ENCODE measurements around the gene HSD17B12. TPM values are rescaled to one million over a fixed set of nuclear protein-coding genes. Genes with fewer than 3 reads are reported as not detected.

Gene HSD17B12
- polyA plus RNA-seq, 4 donors = 20.5 to 89.4 (median 45.9) TPM

- Histone ChIP-seq H3K27ac (ENCODE audit: low read depth in 1 of 3, low read length in 2 of 3) (no peak overlapping the region), H3K9me3 (ENCODE audit: control insufficient read depth in 2 of 2, insufficient read depth in 1 of 2, low read depth in 1 of 2, low read length in 1 of 2) (no peaks in the 10 kb centered on the region), H3K4me1 (ENCODE audit: control insufficient read depth in 3 of 3, insufficient read depth in 2 of 3, low read depth in 1 of 3, low read length in 2 of 3) (no peaks in the 10 kb centered on the region), H3K4me3 (ENCODE audit: low read depth in 1 of 3, low read length in 3 of 3) (no peak overlapping the region), H3K36me3 (ENCODE audit: control insufficient read depth in 3 of 3, insufficient read depth in 2 of 3, low read depth in 1 of 3, low read length in 3 of 3) (peaks cover 0 to 11% (median 2%) of the 10 kb centered on the region in 3 donors), H3K27me3 (ENCODE audit: control insufficient read depth in 3 of 3, insufficient read depth in 3 of 3, low read length in 3 of 3) (no peaks in the 10 kb centered on the region)
- no peak for DNase-seq
- WGBS, 3 donors = 91 to 96% (median 96%) methylated on average over 3 of the region's 3 CpGs
- no peak for FAIRE-seq
These were observed 165.3 kb downstream of the HSD17B12 start for GRCh38 chr11:43845816-43846215.

- Histone ChIP-seq H3K4me1 (ENCODE audit: control insufficient read depth in 3 of 3, insufficient read depth in 2 of 3, low read depth in 1 of 3, low read length in 2 of 3) (no peaks in the 10 kb centered on the region), H3K27me3 (ENCODE audit: control insufficient read depth in 3 of 3, insufficient read depth in 3 of 3, low read length in 3 of 3) (no peaks in the 10 kb centered on the region), H3K36me3 (ENCODE audit: control insufficient read depth in 3 of 3, insufficient read depth in 2 of 3, low read depth in 1 of 3, low read length in 3 of 3) (peaks cover 0 to 10% (median 1%) of the 10 kb centered on the region in 3 donors), H3K27ac (ENCODE audit: low read depth in 1 of 3, low read length in 2 of 3) (no peak overlapping the region), H3K9me3 (ENCODE audit: control insufficient read depth in 2 of 2, insufficient read depth in 1 of 2, low read depth in 1 of 2, low read length in 1 of 2) (no peaks in the 10 kb centered on the region), H3K4me3 (ENCODE audit: low read depth in 1 of 3, low read length in 3 of 3) (no peak overlapping the region)
- DNase-seq (peak; percentile 56 to 66), FAIRE-seq (no peak)
- 34 to 57% (median 43%) methylated on average over 4 of the region's 4 CpGs for WGBS, 3 donors
These were observed 171.6 kb downstream of the HSD17B12 start for GRCh38 chr11:43852057-43852636.

GRCh38 chr11:43853781-43854180 lies 173.2 kb downstream of the HSD17B12 start:
- DNase-seq (no peak), FAIRE-seq (no peak)
- no peak overlapping the region for H3K4me3 ChIP-seq (ENCODE audit: low read depth in 1 of 3, low read length in 3 of 3)
- H3K36me3 ChIP-seq (ENCODE audit: control insufficient read depth in 3 of 3, insufficient read depth in 2 of 3, low read depth in 1 of 3, low read length in 3 of 3) = peaks cover 0 to 8% (median 1%) of the 10 kb centered on the region in 3 donors
- no peaks in the 10 kb centered on the region for H3K27me3 ChIP-seq (ENCODE audit: control insufficient read depth in 3 of 3, insufficient read depth in 3 of 3, low read length in 3 of 3)
- no peaks in the 10 kb centered on the region for H3K4me1 ChIP-seq (ENCODE audit: control insufficient read depth in 3 of 3, insufficient read depth in 2 of 3, low read depth in 1 of 3, low read length in 2 of 3)
- no peaks in the 10 kb centered on the region for H3K9me3 ChIP-seq (ENCODE audit: control insufficient read depth in 2 of 2, insufficient read depth in 1 of 2, low read depth in 1 of 2, low read length in 1 of 2)
- H3K27ac ChIP-seq (ENCODE audit: low read depth in 1 of 3, low read length in 2 of 3) = no peak overlapping the region

- no peaks in the 10 kb centered on the region for H3K4me1 ChIP-seq (ENCODE audit: control insufficient read depth in 3 of 3, insufficient read depth in 2 of 3, low read depth in 1 of 3, low read length in 2 of 3)
- H3K4me3 ChIP-seq (ENCODE audit: low read depth in 1 of 3, low read length in 3 of 3) = no peak overlapping the region
- WGBS, 3 donors = 91 to 98% (median 95%) methylated on average over 3 of the region's 3 CpGs
- DNase-seq (no peak), FAIRE-seq (no peak)
- peaks cover 0 to 3% of the 10 kb centered on the region in 2 donors for H3K9me3 ChIP-seq (ENCODE audit: control insufficient read depth in 2 of 2, insufficient read depth in 1 of 2, low read depth in 1 of 2, low read length in 1 of 2)
- peaks cover 0 to 8% (median 1%) of the 10 kb centered on the region in 3 donors for H3K36me3 ChIP-seq (ENCODE audit: control insufficient read depth in 3 of 3, insufficient read depth in 2 of 3, low read depth in 1 of 3, low read length in 3 of 3)
- no peak overlapping the region for H3K27ac ChIP-seq (ENCODE audit: low read depth in 1 of 3, low read length in 2 of 3)
- H3K27me3 ChIP-seq (ENCODE audit: control insufficient read depth in 3 of 3, insufficient read depth in 3 of 3, low read length in 3 of 3) = no peaks in the 10 kb centered on the region
These were observed 176.5 kb downstream of the HSD17B12 start for GRCh38 chr11:43856993-43857392.

- no peaks in the 10 kb centered on the region for H3K4me1 ChIP-seq (ENCODE audit: control insufficient read depth in 3 of 3, insufficient read depth in 2 of 3, low read depth in 1 of 3, low read length in 2 of 3)
- no peak overlapping the region for H3K4me3 ChIP-seq (ENCODE audit: low read depth in 1 of 3, low read length in 3 of 3)
- no peaks in the 10 kb centered on the region for H3K36me3 ChIP-seq (ENCODE audit: control insufficient read depth in 3 of 3, insufficient read depth in 2 of 3, low read depth in 1 of 3, low read length in 3 of 3)
- FAIRE-seq = no peak
- no peak for DNase-seq
- H3K27me3 ChIP-seq (ENCODE audit: control insufficient read depth in 3 of 3, insufficient read depth in 3 of 3, low read length in 3 of 3) = no peaks in the 10 kb centered on the region
- peaks cover 0 to 3% of the 10 kb centered on the region in 2 donors for H3K9me3 ChIP-seq (ENCODE audit: control insufficient read depth in 2 of 2, insufficient read depth in 1 of 2, low read depth in 1 of 2, low read length in 1 of 2)
- H3K27ac ChIP-seq (ENCODE audit: low read depth in 1 of 3, low read length in 2 of 3) = no peak overlapping the region
- WGBS, 3 donors = 82 to 88% (median 83%) methylated on average over 2 of the region's 2 CpGs
These were observed 180.6 kb downstream of the HSD17B12 start for GRCh38 chr11:43861141-43861540.

- no peaks in the 10 kb centered on the region for H3K9me3 ChIP-seq (ENCODE audit: control insufficient read depth in 2 of 2, insufficient read depth in 1 of 2, low read depth in 1 of 2, low read length in 1 of 2)
- no peak for DNase-seq
- H3K27ac ChIP-seq (ENCODE audit: low read depth in 1 of 3, low read length in 2 of 3) = no peak overlapping the region
- H3K27me3 ChIP-seq (ENCODE audit: control insufficient read depth in 3 of 3, insufficient read depth in 3 of 3, low read length in 3 of 3) = peaks cover 0 to 4% (median 0%) of the 10 kb centered on the region in 3 donors
- no peaks in the 10 kb centered on the region for H3K36me3 ChIP-seq (ENCODE audit: control insufficient read depth in 3 of 3, insufficient read depth in 2 of 3, low read depth in 1 of 3, low read length in 3 of 3)
- no peak overlapping the region for H3K4me3 ChIP-seq (ENCODE audit: low read depth in 1 of 3, low read length in 3 of 3)
- 71 to 87% (median 84%) methylated on average over 2 of the region's 2 CpGs for WGBS, 3 donors
- FAIRE-seq = no peak
- H3K4me1 ChIP-seq (ENCODE audit: control insufficient read depth in 3 of 3, insufficient read depth in 2 of 3, low read depth in 1 of 3, low read length in 2 of 3) = peaks cover 0 to 8% (median 0%) of the 10 kb centered on the region in 3 donors
These were observed 186.0 kb downstream of the HSD17B12 start for GRCh38 chr11:43866520-43866919.

GRCh38 chr11:43866969-43867368 lies 186.4 kb downstream of the HSD17B12 start:
- Histone ChIP-seq H3K36me3 (ENCODE audit: control insufficient read depth in 3 of 3, insufficient read depth in 2 of 3, low read depth in 1 of 3, low read length in 3 of 3) (no peaks in the 10 kb centered on the region), H3K4me1 (ENCODE audit: control insufficient read depth in 3 of 3, insufficient read depth in 2 of 3, low read depth in 1 of 3, low read length in 2 of 3) (peaks cover 0 to 8% (median 0%) of the 10 kb centered on the region in 3 donors), H3K27ac (ENCODE audit: low read depth in 1 of 3, low read length in 2 of 3) (no peak overlapping the region), H3K27me3 (ENCODE audit: control insufficient read depth in 3 of 3, insufficient read depth in 3 of 3, low read length in 3 of 3) (peaks cover 0 to 8% (median 0%) of the 10 kb centered on the region in 3 donors), H3K9me3 (ENCODE audit: control insufficient read depth in 2 of 2, insufficient read depth in 1 of 2, low read depth in 1 of 2, low read length in 1 of 2) (no peaks in the 10 kb centered on the region), H3K4me3 (ENCODE audit: low read depth in 1 of 3, low read length in 3 of 3) (no peak overlapping the region)
- FAIRE-seq (no peak), DNase-seq (no peak)

- 7 to 14% (median 10%) methylated on average over 5 of the region's 5 CpGs for WGBS, 3 donors
- peaks cover 0 to 8% (median 0%) of the 10 kb centered on the region in 3 donors for H3K4me1 ChIP-seq (ENCODE audit: control insufficient read depth in 3 of 3, insufficient read depth in 2 of 3, low read depth in 1 of 3, low read length in 2 of 3)
- no peak overlapping the region for H3K4me3 ChIP-seq (ENCODE audit: low read depth in 1 of 3, low read length in 3 of 3)
- H3K9me3 ChIP-seq (ENCODE audit: control insufficient read depth in 2 of 2, insufficient read depth in 1 of 2, low read depth in 1 of 2, low read length in 1 of 2) = no peaks in the 10 kb centered on the region
- no peaks in the 10 kb centered on the region for H3K36me3 ChIP-seq (ENCODE audit: control insufficient read depth in 3 of 3, insufficient read depth in 2 of 3, low read depth in 1 of 3, low read length in 3 of 3)
- FAIRE-seq = no peak
- DNase-seq = peak; percentile 58 to 80
- peak overlapping the region in 1 of 3 donors; percentile 32 for H3K27ac ChIP-seq (ENCODE audit: low read depth in 1 of 3, low read length in 2 of 3)
- peaks cover 0 to 19% (median 7%) of the 10 kb centered on the region in 3 donors for H3K27me3 ChIP-seq (ENCODE audit: control insufficient read depth in 3 of 3, insufficient read depth in 3 of 3, low read length in 3 of 3)
These were observed 188.5 kb downstream of the HSD17B12 start for GRCh38 chr11:43868852-43869567.

Data from small intestine (tissue), 7 donors.